Measurements from ENCODE around the gene SNED1.

DNA sequence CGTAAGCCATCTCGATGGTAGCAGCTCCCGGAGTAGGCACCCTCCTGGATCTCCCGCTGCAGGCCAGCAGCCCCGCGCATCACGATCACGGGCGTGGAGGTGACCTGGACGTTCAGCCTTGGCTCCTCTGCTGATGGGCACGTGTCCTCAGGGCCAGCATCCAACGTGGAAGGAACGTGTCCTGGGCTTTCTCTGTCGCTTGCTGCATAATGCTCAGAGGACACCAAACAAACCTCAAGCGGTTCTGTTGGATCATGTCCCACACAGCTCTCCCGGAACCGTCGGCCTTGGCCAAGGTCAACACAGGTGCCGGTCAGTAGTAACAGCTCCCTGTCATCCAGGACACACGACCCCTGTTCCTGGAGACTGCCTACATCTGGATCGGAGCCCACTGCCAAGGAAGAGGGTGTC lies 127.8 kb downstream of the SNED1 start:
- TF ChIP-seq CTCF (conservative IDR thresholded peaks at IDR 0.05) (no peak), EZH2 (IDR thresholded peaks at IDR 0.05; ENCODE audit: low read depth) (no peak)

Measured in PC-9 (cell line).